ENCODE results near the gene ANAPC15.
"Not testable (repeated sequence)": the region's sequence is repeated elsewhere in the genome, so short reads cannot be mapped to it uniquely, and the experiment has no call there.

Gene ANAPC15

DNA sequence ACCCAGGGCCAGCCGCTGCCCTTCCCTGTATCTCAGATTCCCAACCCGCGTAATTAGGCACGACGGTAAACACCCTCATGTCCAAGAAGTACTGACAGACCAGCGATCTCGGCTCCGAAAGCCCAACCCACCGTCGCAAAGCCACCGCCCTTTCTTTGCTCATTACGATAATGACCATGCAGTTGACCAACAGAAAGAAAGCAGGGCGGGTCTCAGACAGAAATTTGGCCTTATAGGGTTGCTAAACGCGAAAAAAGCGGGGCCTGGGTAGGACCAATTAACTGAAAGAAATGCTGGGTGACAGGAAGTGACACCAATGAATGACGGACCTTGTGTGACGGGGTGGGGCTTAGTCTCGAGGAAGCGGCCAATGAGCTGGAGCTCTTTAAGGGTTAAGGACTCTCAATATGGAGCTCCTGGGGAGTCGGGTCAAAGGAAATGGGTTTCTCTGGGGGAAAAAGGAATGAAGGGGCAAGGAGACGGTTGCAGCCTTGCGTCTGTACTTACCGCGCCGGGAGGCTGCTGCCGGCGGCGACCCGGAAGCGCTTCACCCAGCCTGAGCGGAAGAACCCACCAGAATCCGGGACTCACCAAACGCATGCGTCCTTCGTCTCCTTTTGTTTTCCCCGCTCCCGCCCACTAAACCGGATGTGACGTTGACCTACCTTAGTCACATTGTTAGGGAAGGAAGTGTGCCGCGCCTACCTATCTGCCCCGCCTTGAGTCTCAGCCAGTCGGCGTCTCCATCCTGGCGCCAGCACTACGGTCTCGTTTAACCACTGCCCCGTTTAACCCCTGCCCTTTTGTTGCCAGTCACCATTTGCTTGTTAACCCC is at the start of gene ANAPC15:
Gene ANAPC15 (minus strand): TSS at position 553 of the 835 bp plus-strand sequence. CDS start 1,419 bp downstream, outside the sequence.
- DNase-seq (ENCODE audit: low spot score) = peak; percentile 99

DNA sequence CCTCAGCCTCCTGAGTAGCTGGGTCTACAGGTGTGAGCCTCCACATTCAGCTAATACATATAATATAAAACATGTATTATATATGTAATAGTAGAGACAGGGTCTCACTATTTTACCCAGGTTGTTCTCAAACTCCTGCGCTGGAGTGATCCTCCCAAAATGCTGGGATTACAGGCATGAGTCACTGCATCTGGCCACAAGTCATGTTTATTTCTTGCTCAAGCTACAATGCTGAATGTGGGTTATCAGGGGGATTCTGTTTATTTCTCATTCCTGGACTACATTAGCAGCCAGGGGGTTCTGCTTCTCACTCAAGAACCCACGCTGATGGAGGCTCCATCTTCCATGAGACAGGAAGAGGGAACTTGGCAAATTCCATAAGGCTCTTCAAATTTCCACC is 47.8 kb upstream of the ANAPC15 start:
- no peak for DNase-seq (ENCODE audit: low spot score)

DNA sequence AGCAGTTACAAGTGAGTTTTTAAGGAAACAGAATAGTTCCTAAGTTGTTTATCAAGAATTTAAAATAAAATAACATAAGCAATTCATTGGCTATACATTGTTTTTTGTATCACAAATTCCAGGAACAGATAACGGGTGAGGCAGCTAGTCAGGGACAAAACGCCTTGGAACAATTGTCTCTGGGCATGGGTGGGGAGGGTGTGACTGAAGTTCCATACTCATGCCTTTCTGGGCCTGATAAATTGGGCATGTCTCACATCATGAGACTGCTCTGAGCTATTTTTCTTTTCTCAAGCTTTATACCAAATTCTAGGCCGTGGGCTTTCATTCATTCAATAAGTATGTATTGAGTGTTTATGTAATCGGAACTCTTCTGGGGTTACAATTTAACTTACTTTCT is 44.6 kb upstream of the ANAPC15 start:
- no peak for DNase-seq (ENCODE audit: low spot score)

DNA sequence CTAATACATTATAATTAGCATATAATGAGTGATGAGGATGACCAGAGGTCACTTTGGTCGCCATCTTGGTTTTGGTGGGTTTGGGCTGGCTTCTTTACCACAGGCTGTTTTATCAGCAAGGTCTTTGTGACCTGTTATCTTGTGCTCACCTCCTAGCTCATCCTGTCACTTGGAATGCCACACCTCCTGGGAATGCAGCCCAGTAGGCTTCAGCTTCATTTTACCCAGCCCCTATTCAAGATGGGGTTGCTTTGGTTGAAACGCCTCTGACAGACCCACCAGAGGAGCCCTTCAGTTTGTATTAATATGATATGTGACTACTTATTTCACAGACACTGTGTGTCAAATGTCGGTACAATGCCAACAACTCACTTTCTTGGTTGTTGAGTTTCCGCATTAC is 43.3 kb upstream of the ANAPC15 start:
- DNase-seq (ENCODE audit: low spot score) = no peak

DNA sequence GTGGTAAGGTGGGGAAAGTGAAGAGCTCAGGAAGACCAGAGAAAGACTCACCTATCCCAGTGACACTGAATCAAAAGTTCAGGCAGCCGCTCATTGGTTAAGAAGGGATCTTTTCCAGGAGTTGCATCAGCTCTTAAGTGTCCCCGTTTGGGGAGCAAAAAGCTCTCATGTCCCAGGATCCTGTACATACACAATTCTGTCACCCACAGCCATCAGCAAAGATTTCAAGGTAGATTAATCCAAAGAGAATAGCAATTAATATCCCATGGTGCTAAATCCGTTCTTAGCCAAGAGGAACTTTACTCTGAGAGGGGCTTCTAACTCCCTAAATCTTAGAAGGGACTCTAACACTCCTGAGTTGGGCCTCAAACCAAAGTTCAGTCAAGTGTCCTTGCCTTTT is 42.3 kb upstream of the ANAPC15 start:
- no peak for DNase-seq (ENCODE audit: low spot score)

DNA sequence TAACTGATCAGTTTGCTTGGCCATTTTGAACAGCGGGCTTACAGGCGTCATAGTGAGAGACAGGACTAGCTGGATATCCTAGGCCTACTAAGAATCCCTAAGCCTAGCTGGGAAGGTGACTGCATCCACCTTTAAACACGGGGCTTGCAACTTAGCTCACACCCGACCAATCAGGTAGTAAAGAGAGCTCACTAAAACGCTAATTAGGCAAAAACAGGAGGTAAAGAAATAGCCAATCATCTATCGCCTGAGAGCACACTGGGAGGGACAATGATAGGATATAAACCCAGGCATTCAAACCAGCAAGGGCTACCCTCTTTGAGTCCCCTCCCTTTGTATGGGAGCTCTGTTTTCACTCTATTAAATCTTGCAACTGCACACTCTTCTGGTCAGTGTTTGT is 41.4 kb upstream of the ANAPC15 start:
- DNase-seq (ENCODE audit: low spot score) = not testable (repeated sequence)

DNA sequence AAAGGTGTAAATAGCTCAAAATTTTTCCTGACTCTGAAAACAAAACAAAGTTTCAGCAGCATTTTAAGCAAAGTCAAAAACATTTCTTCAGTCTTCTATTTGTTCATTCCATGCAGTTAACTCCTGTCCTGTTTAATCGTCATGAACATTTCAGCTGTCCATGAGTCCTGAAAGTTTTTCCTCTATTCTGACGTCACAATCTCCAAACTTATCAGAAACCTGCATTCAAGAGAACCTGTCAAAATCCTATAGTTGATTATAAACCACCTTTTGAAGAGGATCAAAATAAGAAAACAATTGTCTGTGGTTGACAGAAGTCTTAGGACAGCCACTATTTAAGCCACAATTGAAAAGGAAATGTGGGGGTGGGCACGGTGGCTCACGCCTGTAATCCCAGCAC is 38.4 kb upstream of the ANAPC15 start:
- no peak for DNase-seq (ENCODE audit: low spot score)

DNA sequence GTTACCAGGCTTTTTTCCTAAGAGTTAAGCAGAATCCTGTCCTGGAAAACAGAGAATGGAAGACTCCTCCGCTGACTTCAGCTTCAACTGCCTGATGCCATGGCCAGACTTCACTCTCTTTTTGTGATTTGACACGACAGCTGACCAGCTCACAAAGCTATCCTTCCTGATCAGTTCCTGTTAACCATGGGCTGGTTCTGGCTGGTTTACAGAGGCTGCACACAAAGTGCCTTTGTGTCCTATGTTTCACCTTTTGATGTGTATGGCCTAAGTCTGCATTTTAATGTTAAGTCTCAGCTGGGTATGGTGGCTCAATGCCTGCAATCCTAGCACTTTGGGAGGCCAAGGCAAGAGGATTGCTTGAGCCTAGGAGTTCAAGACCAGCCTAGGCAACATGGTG is 34.1 kb upstream of the ANAPC15 start:
- no peak for DNase-seq (ENCODE audit: low spot score)

DNA sequence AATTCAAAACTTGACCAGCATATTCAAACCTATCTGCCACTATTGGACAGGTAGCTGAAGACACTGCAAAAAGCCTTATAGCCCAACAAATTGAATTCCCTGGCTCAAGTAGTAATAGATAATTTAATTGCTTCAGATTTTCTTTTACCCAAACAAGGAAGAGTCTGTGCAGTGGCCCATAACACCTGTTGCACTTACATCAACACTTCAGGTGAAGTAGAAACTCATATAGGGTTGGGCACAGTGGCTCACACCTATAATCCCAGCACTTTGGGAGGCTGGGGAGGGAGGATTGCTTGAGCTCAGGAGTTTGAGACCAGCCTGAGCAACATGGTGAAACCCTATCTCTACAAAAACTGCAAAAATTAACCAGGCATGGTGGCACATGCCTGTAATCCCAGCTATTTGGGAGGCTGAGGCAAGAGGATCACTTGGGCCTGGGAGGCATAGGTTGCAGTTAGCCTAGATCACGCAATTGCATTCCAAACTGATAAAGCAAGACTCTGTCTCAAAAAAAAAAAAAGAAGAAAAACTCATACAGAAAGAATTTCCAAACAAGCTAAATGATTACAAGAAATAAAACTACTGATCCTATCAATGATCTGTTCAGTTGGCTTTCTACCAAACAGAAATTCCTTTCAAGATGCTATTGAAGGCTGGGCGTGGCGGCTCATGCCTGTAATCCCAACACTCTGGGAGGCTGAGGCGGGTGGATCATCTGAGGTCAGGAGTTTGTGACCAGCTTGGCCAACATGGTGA is 32.5 kb upstream of the ANAPC15 start:
- DNase-seq (ENCODE audit: low spot score) = no peak

DNA sequence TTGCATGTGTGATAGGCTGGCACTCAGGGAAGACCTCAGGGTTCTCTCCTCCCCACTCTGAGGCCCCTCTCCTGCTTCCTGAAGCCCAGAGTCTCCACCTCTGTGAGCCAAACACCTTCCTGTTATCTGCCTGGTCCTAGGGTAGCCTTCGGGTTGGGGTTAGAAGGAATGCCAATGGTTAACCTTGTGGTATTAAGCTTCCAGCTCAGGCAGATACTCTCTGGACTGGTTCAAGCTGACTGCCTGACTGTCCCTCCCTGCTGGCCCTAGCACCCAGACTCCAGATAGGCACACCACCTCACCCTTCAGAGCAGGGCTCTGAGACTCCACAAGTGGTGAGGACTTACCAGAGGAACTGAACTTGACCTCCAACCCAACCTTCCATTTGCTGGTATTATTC is 30.0 kb upstream of the ANAPC15 start:
- not testable (repeated sequence) for DNase-seq (ENCODE audit: low spot score)

DNA sequence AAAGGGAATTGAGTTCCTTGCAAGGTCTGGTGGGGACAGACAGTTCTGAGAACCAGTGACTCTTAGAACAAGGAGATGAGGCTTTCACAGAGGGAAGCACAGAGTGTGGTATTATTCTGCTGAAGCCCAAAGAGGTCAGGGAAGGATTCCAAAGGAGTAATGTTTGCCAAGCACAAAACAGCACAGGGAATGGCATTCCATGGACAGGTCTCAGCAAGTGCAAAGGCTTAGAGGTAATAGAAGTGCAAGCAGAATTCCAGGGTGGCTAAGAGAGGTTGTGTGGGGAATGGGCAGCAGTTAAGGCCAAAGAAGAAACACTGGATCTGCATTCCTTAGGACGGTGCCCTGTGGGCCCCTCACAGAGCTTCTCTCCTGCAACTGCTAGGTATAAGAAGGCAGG is 29.6 kb upstream of the ANAPC15 start:
- not testable (repeated sequence) for DNase-seq (ENCODE audit: low spot score)

DNA sequence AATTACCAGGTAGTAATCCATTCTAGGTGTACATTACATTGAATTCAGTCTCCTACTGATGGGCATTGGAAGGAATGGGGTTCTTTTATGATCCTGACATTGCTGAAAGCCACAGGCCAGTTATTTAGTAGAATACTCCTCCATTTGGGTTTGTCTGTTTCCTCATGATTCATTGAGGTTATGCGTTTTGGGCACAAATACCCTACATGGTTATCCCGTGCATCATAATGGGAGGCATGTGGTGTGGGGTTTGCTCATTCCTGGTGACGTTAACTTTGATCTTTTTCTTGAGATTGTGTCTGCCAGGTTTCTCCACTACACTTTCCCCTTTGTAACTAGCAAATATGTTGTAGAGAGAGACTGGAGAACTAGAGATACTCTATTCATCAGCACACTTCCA is 28.6 kb upstream of the ANAPC15 start:
- no peak for DNase-seq (ENCODE audit: low spot score)

DNA sequence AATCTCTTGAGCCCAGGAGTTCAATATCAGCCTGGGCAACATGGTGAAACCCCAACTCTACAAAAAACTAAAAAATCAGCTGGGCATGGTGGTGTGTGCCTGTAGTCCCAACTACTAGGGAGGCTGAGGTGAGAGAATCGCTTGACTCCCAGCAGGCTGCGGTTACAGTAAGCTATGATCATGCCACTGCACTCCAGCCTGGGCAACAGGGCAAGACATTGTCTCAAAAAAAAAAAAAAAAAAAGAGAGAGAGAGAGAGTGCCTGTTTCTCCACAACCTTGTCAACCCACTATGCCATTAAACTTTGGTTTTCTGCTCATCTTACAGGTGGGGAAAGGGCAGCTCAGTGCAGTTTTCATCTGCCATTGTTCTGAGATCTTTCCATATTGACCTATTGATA is 28.2 kb upstream of the ANAPC15 start:
- no peak for DNase-seq (ENCODE audit: low spot score)

DNA sequence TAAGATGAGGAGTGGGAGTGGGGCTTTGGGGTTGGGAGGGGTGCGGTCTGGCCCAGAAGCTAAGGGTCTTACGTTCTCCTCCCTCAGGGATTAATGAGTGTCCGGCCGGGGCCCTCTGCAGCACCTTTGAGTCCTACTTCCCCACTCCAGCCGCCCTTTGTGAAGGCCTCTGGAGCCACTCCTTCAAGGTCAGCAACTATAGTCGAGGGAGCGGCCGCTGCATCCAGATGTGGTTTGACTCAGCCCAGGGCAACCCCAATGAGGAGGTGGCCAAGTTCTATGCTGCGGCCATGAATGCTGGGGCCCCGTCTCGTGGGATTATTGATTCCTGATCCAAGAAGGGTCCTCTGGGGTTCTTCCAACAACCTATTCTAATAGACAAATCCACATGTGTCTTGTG is 27.0 kb upstream of the ANAPC15 start:
- DNase-seq (ENCODE audit: low spot score) = no peak

DNA sequence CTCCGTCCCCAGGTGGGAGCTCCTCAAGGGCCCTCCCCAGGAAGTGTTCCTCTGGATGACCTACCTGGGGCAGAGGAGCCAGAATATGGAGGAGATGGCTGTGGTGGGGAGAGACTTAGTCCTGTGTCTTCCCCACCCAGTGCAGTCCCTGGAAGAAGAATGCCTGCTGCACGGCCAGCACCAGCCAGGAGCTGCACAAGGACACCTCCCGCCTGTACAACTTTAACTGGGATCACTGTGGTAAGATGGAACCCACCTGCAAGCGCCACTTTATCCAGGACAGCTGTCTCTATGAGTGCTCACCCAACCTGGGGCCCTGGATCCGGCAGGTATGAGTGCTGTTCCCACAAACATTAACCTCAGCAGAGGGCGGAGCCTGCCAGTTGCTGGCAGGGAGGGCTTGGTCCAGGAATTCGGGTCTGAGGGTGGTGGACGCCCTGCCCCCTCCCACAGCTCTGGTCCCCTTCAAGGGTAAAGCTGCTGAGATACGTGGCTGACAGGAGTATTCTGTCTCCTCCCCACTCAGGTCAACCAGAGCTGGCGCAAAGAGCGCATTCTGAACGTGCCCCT is 26.4 kb upstream of the ANAPC15 start:
- no peak for DNase-seq (ENCODE audit: low spot score)

DNA sequence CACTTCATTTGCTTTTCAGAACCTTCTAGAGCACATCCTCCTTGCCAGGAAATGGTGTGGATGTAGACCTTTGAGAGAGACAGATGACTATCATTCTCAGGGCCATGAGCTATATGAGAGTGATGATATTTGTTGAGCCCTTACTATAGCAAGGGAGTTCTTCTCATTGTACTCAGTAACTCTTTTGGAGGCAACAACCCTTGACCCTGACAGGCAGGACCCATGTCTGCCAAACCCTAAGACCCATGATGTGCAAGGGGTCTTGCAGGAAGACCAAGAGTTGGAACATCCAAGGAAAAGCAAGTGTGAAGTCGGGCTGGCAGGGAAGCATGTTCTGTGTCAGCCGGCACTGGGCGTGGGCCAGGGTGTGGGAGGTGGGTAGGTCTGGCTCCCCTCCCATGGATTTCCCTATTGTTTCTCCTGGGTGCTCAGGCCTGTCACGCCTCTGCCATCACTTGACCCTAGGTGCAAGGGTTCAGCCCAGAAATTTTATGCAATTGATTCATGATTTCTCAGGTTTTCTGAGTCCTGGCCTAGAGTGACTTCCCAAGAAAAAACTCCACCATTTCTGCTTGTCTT is 24.3 kb upstream of the ANAPC15 start:
- no peak for DNase-seq (ENCODE audit: low spot score)

DNA sequence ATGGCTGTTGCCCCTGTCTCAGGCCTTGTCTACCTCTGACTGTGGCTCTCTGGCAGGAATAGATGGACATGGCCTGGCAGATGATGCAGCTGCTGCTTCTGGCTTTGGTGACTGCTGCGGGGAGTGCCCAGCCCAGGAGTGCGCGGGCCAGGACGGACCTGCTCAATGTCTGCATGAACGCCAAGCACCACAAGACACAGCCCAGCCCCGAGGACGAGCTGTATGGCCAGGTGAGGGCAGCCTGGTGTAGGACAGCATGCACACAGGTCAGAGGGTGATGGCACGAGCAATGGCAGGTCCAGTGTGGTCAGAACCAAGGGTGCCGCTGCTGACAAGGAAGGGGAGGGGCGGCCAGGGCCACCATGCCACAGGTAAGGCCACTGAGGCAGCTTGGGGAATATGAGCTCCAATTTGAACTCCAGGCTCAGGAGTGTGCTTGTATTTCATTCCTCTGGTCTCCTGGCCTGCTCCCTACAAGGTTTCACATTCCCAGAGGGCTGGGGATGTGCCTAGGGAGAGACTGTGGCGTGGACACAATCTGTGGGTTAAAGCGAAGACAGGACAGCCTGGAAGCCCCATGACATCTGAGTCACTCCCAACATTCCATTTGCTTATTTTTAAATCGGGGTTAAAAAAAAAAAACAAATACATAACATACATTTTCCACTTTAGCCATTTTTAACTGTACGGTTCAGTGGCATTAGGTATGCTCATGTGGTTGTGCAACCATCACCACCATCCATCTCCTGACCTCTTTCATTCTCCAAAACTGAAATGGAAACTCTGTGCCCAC is 23.6 kb upstream of the ANAPC15 start:
- no peak for DNase-seq (ENCODE audit: low spot score)

DNA sequence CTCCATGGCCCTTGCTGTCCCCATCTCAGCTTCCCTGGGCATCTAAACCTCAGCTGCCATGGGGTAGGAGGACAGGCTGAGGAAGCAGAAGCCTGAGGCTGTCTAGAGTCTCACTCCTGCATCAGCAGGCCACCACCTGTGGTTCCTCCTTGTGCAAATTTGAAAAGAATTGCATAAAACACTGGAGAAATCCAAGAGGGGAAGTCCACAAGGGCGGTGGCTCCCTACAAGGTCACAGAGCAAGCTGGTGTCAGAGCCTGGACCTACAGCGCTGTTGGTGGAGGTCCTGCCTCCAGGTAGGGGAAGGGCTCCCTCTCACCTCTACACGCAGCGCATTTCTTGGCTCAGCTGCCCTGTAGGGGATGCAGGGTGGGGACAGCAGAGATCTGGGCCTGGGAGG is 23.0 kb upstream of the ANAPC15 start, which contains the start of gene FOLR3:
Gene FOLR3 (plus strand): TSS at position 253 of the 400 bp plus-strand sequence. CDS start 228 bp downstream, outside the sequence.
- not testable (repeated sequence) for DNase-seq (ENCODE audit: low spot score)

DNA sequence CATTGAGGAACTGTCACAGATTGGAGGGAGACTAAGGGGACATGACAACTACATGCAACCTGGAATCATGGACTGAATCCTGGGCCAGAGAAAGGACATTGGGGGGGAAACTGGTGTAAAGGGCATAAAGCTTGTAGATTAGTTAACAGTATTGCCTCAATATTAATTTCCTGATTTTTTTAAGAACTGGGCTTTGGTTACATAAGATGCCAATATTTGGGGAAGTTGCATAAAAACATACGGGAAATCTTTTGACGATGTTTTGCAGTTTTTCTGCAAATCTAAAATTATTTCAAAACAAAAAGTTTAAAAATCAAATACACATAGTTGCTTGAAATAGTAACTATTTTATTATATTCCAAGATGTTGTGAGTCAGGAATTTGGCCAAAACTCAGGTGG is 20.2 kb upstream of the ANAPC15 start:
- no peak for DNase-seq (ENCODE audit: low spot score)

DNA sequence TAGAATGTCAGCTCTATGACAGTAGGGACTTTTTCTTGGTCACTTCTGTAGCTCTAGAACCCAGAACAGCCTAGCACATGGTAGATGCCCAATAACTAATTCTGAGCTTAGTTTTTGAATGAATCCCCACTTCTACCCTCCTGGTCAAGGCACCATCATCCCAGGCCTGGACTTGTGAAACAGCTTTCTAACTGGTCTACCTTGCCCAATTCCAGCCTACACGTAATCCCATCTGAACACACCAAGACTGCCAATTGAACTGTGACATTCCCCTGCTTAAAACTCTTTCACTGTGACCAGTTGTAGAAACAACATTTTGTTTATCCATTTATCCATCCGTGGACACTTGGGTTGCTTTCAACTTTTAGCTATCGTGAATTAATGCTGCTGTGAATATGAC is 16.9 kb upstream of the ANAPC15 start:
- no peak for DNase-seq (ENCODE audit: low spot score)

DNA sequence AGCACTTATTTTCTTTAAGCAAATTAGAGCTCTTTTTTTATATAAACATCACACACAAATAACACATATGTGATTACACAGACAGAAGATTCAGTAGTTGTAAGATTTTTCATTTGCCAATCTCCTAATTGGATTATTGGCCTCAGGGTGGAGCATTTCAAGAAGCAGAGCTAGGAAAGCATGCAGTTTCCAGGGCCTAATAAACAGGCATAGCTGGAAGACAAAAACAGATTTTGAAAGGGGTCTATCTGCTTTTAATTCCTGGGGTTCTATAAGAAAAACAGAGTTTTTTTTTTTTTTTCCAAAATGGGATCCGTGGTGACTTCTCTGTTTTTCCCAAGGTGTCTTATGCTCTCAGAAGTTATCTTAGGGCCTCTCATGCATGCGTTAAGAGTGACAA is 15.4 kb upstream of the ANAPC15 start:
- DNase-seq (ENCODE audit: low spot score) = no peak

DNA sequence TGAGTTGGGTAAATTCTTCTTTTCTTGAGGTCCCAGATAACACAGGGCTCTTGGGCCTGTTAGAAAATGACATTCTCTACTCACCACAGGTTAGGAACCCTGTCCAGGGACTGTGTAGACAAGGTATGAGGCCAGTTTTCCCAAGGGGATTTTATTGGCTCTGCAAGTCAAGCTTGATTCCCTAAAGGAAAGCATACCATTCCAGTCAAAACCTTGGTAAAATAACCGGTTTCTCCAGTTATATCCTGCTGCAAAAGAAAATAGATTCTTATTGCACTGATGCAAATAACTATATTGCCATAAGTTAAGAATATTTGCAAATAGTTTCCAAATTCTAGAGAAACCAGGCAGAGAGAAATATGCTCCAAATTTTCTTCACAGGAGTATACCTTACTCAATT is 13.5 kb upstream of the ANAPC15 start:
- DNase-seq (ENCODE audit: low spot score) = no peak
